A673 (cell line): Measurements from ENCODE around the gene GRWD1. TPM values are rescaled to one million over a fixed set of nuclear protein-coding genes. Genes with fewer than 3 reads are reported as not detected.

Experiments
- BruUV-seq: library from RNA; stranded (reverse); fragments of 400-500 nt; replicated peaks from 2 replicates; lab custom pipeline; 2021; lab: Mats Ljungman, UMichigan
- CTCF ChIA-PET: fragments of 300-600 bp; sonication (Branson Sonifier 250); formaldehyde crosslinking; loops from one replicate; lab custom pipeline; 2022; ENCODE audit warnings: antibody characterized with exemption; lab: Charles Lee
- POLR2A ChIA-PET: fragments of 300-600 bp; sonication (Branson Sonifier 250); formaldehyde crosslinking; loops from one replicate; lab custom pipeline; 2022; ENCODE audit warnings: antibody characterized with exemption; ENCODE audit not compliant: low non-redundant PET; lab: Charles Lee
- DNase-seq: peaks from one replicate; pipeline ENCODE4 v3.0.0-alpha.2; 2015; ENCODE audit warnings: low spot score
- H3K27ac ChIP-seq: fragments of 200-600 bp; sonication (generic); 2 replicates; pipeline ENCODE4 v1.5.1; 2016; ENCODE audit warnings: mixed run types, low read depth, mild to moderate bottlenecking, mixed read lengths, antibody characterized with exemption, low read length; ENCODE audit not compliant: poor library complexity, severe bottlenecking
- H3K27me3 ChIP-seq: fragments of 200-600 bp; sonication (generic); replicated peaks from 2 replicates; pipeline ENCODE4 v1.6.1; 2017; ENCODE audit warnings: mixed run types, low read depth, mild to moderate bottlenecking, mixed read lengths, antibody characterized with exemption, low read length; ENCODE audit not compliant: insufficient read depth, poor library complexity
- H3K36me3 ChIP-seq: fragments of 200-600 bp; sonication (generic); 2 replicates; pipeline ENCODE4 v1.6.1; 2016; ENCODE audit warnings: mixed run types, mild to moderate bottlenecking, mixed read lengths, antibody characterized with exemption, low read length; ENCODE audit not compliant: insufficient read depth, poor library complexity, severe bottlenecking
- H3K4me1 ChIP-seq: fragments of 200-600 bp; sonication (generic); 2 replicates; pipeline ENCODE4 v1.6.1; 2017; ENCODE audit warnings: mixed run types, mild to moderate bottlenecking, mixed read lengths, antibody characterized with exemption, low read length; ENCODE audit not compliant: insufficient read depth, poor library complexity, severe bottlenecking
- H3K4me3 ChIP-seq: fragments of 200-600 bp; sonication (generic); 2 replicates; pipeline ENCODE4 v1.5.1; 2016; ENCODE audit warnings: low read depth, mixed run types, mild to moderate bottlenecking, mixed read lengths, low read length; ENCODE audit not compliant: poor library complexity, severe bottlenecking
- H3K9me3 ChIP-seq: fragments of 200-600 bp; sonication (generic); 2 replicates; pipeline ENCODE4 v1.6.1; 2016; ENCODE audit warnings: mixed run types, low read depth, mild to moderate bottlenecking, mixed read lengths, antibody characterized with exemption, low read length; ENCODE audit not compliant: poor library complexity, severe bottlenecking
- EZH2 ChIP-seq: fragments of 200-600 bp; sonication (generic); IDR thresholded peaks from 2 replicates; pipeline ENCODE4 v1.6.1; 2017; ENCODE audit warnings: borderline replicate concordance, low read depth, mild to moderate bottlenecking, mixed read lengths, antibody characterized with exemption, low read length; ENCODE audit not compliant: poor library complexity, severe bottlenecking
- intact Hi-C: fragments of 100-400 bp; cut with micrococcal nuclease; formaldehyde crosslinking; loops from one replicate; pipeline ENCODE4 v1.10.0; 2022; ENCODE audit not compliant: unreplicated experiment
- total RNA-seq: library from RNA; stranded (reverse); gene quantifications from 2 replicates; pipeline ENCODE4 v1.2.3, GENCODE V29; 2021
- TF ChIP-seq, protein P1 (sequence below): fragments of 300-800, 200-600 bp; sonication (generic); conservative IDR thresholded peaks from 2 replicates; pipeline ENCODE4 v1.5.1; 2017; ENCODE audit warnings: low read depth, mild to moderate bottlenecking, antibody characterized with exemption, low read length, moderate library complexity, mixed read lengths

The GRWD1 gene
- total RNA-seq, 1 experiment from 2014 or later: 109 TPM

DNA sequence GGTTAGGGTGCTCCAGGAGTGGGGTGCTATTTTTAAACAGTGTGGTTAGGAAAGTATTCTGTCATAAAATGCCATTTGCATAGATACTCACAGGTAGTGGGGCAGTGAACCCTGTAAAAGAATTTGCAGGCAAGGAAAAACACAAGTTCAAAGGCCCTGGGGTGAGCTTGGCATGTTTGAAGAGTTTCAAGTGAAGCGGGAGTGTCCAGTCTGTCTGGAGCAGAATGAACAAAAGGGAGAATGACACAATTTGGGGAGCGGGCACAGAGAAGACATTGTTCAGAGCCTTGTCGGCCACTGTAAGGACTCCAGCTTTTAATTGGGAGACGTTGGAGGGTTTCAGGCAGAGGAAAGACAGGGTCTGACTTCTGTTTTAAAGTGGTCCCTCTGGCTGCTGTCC, 2.8 kb downstream of the GRWD1 start:
- peaks cover 13% of the 10 kb centered on the region for H3K4me1 ChIP-seq
- H3K36me3 ChIP-seq: peaks cover 64% of the 10 kb centered on the region
- intact Hi-C loops: loop anchor here (5.0 kb wide), 1 partner anchor 56 kb away; the partner anchor contains the start of genes GRIN2D and KDELR1
- no peak overlapping the region for H3K4me3 ChIP-seq
- ChIA-PET CTCF (no interaction called here), POLR2A (no interaction called here)
- DNase-seq: no peak
- no peaks in the 10 kb centered on the region for H3K27me3 ChIP-seq
- H3K9me3 ChIP-seq: no peaks in the 10 kb centered on the region
- H3K27ac ChIP-seq: no peak overlapping the region
- TF ChIP-seq, protein P1, sequence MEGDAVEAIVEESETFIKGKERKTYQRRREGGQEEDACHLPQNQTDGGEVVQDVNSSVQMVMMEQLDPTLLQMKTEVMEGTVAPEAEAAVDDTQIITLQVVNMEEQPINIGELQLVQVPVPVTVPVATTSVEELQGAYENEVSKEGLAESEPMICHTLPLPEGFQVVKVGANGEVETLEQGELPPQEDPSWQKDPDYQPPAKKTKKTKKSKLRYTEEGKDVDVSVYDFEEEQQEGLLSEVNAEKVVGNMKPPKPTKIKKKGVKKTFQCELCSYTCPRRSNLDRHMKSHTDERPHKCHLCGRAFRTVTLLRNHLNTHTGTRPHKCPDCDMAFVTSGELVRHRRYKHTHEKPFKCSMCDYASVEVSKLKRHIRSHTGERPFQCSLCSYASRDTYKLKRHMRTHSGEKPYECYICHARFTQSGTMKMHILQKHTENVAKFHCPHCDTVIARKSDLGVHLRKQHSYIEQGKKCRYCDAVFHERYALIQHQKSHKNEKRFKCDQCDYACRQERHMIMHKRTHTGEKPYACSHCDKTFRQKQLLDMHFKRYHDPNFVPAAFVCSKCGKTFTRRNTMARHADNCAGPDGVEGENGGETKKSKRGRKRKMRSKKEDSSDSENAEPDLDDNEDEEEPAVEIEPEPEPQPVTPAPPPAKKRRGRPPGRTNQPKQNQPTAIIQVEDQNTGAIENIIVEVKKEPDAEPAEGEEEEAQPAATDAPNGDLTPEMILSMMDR: no peak
- no peak for TF ChIP-seq EZH2
- no TSS peak for BruUV-seq

DNA sequence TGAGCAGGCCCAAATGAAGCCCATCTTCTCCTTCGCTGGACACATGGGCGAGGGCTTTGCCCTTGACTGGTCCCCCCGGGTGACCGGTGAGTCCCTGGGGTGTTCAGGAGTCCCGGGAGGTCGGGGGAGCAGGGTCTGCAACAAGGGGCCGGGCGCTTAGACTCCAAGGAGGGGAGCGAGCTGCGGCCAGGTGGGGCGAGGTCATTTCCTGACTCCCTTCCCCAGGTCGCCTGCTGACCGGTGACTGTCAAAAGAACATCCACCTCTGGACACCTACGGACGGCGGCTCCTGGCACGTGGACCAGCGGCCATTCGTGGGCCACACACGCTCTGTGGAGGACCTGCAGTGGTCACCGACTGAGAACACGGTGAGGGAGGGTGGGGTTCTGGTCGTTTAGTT, 4.7 kb downstream of the GRWD1 start:
- BruUV-seq: no TSS peak
- CTCF ChIA-PET: no interaction called here
- Histone ChIP-seq H3K36me3 (peaks cover 73% of the 10 kb centered on the region), H3K9me3 (no peaks in the 10 kb centered on the region), H3K4me3 (no peak overlapping the region), H3K27ac (no peak overlapping the region), H3K27me3 (no peaks in the 10 kb centered on the region), H3K4me1 (no peaks in the 10 kb centered on the region)
- POLR2A ChIA-PET: no interaction called here
- no peak for DNase-seq
- intact Hi-C loops: no loop called here
- no peak for TF ChIP-seq EZH2
- TF ChIP-seq, protein P1: no peak

DNA sequence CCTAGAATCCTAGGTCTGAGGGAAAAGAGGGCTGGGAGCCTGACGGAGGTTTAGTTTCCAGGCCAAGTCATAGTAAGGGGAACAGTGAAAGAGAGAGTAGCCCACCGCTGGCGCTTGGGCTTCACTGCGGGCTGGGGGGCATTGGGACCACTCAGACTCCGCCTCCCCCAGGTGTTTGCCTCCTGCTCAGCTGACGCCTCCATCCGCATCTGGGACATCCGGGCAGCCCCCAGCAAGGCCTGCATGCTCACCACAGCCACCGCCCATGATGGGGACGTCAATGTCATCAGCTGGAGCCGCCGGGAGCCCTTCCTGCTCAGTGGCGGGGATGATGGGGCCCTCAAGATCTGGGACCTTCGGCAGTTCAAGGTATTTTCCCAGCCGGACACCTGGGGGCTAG, 5.1 kb downstream of the GRWD1 start:
- ChIA-PET CTCF (interaction anchor here (0.6 kb wide), 1 partner anchor 31 kb away, joined by 3 read pairs; no protein-coding TSS in a partner anchor), POLR2A (no interaction called here)
- Histone ChIP-seq H3K27me3 (no peaks in the 10 kb centered on the region), H3K4me1 (no peaks in the 10 kb centered on the region), H3K27ac (no peak overlapping the region), H3K36me3 (peaks cover 74% of the 10 kb centered on the region), H3K9me3 (no peaks in the 10 kb centered on the region), H3K4me3 (no peak overlapping the region)
- no peak for TF ChIP-seq EZH2
- TF ChIP-seq, protein P1: no peak
- DNase-seq: no peak
- no TSS peak for BruUV-seq
- intact Hi-C loops: no loop called here
